ENCODE measurements around the gene CUEDC1. TPM values are rescaled to one million over a fixed set of nuclear protein-coding genes. Genes with fewer than 3 reads are reported as not detected.

Gene CUEDC1
- total and polyA plus RNA-seq, 2 of the 13 experiments (the other 11 are each of a cell fraction or from before 2014, with no cell fraction given): 7.4 to 12.9 TPM

GRCh38 chr17:57838453-57838852 lies 116.8 kb downstream of the CUEDC1 start (continued):
- peak; percentile 25 for TF ChIP-seq ASH2L (IDR thresholded peaks at IDR 0.05; ENCODE audit: insufficient read length, low read depth, low read length)
- peak; percentile 32; the same call in 1 of the 2 replicates for TF ChIP-seq ZBTB33 (CRISPR knock-in tag; IDR thresholded peaks at IDR 0.05)
- TF ChIP-seq NKX3-1 (CRISPR knock-in tag; IDR thresholded peaks at IDR 0.05): no peak
- TF ChIP-seq CCDC6 (CRISPR knock-in tag; IDR thresholded peaks at IDR 0.05): 0 out of 2 replicates have a peak, but pooled peaks have one; percentile 24
- TF ChIP-seq ZSCAN22 (CRISPR knock-in tag; IDR thresholded peaks at IDR 0.05): no peak
- no peak for TF ChIP-seq ZKSCAN1 (IDR thresholded peaks at IDR 0.05; ENCODE audit: low read length)
- TF ChIP-seq FOXK1 (CRISPR knock-in tag; IDR thresholded peaks at IDR 0.05; ENCODE audit: borderline replicate concordance, low read depth): peak; percentile 67; the same call in 1 of the 2 replicates
- peak; percentile 25 to 51; a peak in 1 of 4 replicates for TF ChIP-seq NR2F1 (CRISPR knock-in tag; IDR thresholded peaks at IDR 0.05)
- TF ChIP-seq ZBTB49 (CRISPR knock-in tag; IDR thresholded peaks at IDR 0.05; ENCODE audit: borderline replicate concordance): no peak
- TF ChIP-seq ISL2 (CRISPR knock-in tag; IDR thresholded peaks at IDR 0.05): peak; percentile 91
- peak; percentile 99 for TF ChIP-seq HDAC2 (CRISPR knock-in tag; IDR thresholded peaks at IDR 0.05)
- peak; percentile 80; the same call in 1 of the 2 replicates for TF ChIP-seq ZNF788 (CRISPR knock-in tag; IDR thresholded peaks at IDR 0.05; ENCODE audit: borderline replicate concordance)
- TF ChIP-seq SRY (CRISPR knock-in tag; IDR thresholded peaks at IDR 0.05): no peak
- peak; percentile 78 for TF ChIP-seq THAP11 (CRISPR knock-in tag; IDR thresholded peaks at IDR 0.05)
- no peak for TF ChIP-seq ZNF816 (CRISPR knock-in tag; IDR thresholded peaks at IDR 0.05; ENCODE audit: borderline replicate concordance)
- TF ChIP-seq HNF4G (IDR thresholded peaks at IDR 0.05; ENCODE audit: borderline replicate concordance, low read depth, low read length): peak; percentile 96
- peak; percentile 81; the same call in 1 of the 2 replicates for TF ChIP-seq HNF4G (CRISPR knock-in tag; IDR thresholded peaks at IDR 0.05; ENCODE audit: borderline replicate concordance, low read depth)
- TF ChIP-seq THRA (CRISPR knock-in tag; IDR thresholded peaks at IDR 0.05; ENCODE audit: borderline replicate concordance): peak; percentile 67; the same call in 1 of the 2 replicates
- TF ChIP-seq ZBTB10 (CRISPR knock-in tag; IDR thresholded peaks at IDR 0.05; ENCODE audit: borderline replicate concordance): no peak
- peak; percentile 57; the same call in 1 of the 2 replicates for TF ChIP-seq ZSCAN5A (CRISPR knock-in tag; IDR thresholded peaks at IDR 0.05; ENCODE audit: borderline replicate concordance)

All from HepG2 (cell line).